ENCODE measurements around the gene OR7G3. TPM values are rescaled to one million over a fixed set of nuclear protein-coding genes. Genes with fewer than 3 reads are reported as not detected.

OR7G3 gene
- total and polyA plus RNA-seq, 8 donors = not detected

- ATAC-seq (peak; percentile 97), DNase-seq (peak; percentile 89 to 95 (median 93))
- no peaks in the 10 kb centered on the region for H3K27me3 ChIP-seq
- peak within 1 kb of the TSS; percentile 74 to 87 for H3K27ac ChIP-seq
- H3K4me3 ChIP-seq = peak within 1 kb of the TSS; percentile 90 to 95
- peaks cover 0 to 18% of the 10 kb centered on the region in 2 donors for H3K9me3 ChIP-seq
- peaks cover 0 to 12% of the 10 kb centered on the region in 2 donors for H3K36me3 ChIP-seq
- H3K4me1 ChIP-seq = peaks cover 12 to 31% of the 10 kb centered on the region in 2 donors
- intact Hi-C loops (cut with DNase I) = no loop called here
- TF ChIP-seq CTCF (IDR thresholded peaks at IDR 0.05) = no peak
Measured at GRCh38 chr19:9140159-9140874, 13.6 kb upstream of the OR7G3 start, which contains the start of gene ZNF317. Gene ZNF317 (plus strand): TSS chr19:9140397. CDS start chr19:9156017, 15,620 bp downstream.

- H3K4me1 ChIP-seq = peaks cover 12 to 31% of the 10 kb centered on the region in 2 donors
- peaks cover 0 to 5% of the 10 kb centered on the region in 2 donors for H3K27me3 ChIP-seq
- ATAC-seq (no peak), DNase-seq (peak in 1 of 4 donors; percentile 1)
- H3K9me3 ChIP-seq = peaks cover 0 to 12% of the 10 kb centered on the region in 2 donors
- H3K36me3 ChIP-seq = peaks cover 0 to 6% of the 10 kb centered on the region in 2 donors
- TF ChIP-seq CTCF (IDR thresholded peaks at IDR 0.05) = no peak
- intact Hi-C loops (cut with DNase I) = no loop called here
- H3K27ac ChIP-seq = peak overlapping the region in 1 of 2 donors; percentile 87
- H3K4me3 ChIP-seq = peak overlapping the region; percentile 90 to 95
Measured at GRCh38 chr19:9139609-9140158, 12.9 kb upstream of the OR7G3 start.

GRCh38 chr19:9132422-9132821 lies 5.7 kb upstream of the OR7G3 start:
- ATAC-seq = no peak
- intact Hi-C loops (cut with DNase I) = no loop called here

GRCh38 chr19:9130965-9131364 lies 4.2 kb upstream of the OR7G3 start:
- intact Hi-C loops (cut with DNase I) = no loop called here
- no peak overlapping the region for H3K27ac ChIP-seq
- ATAC-seq (no peak), DNase-seq (no peak)
- peaks cover 0 to 7% of the 10 kb centered on the region in 2 donors for H3K4me1 ChIP-seq
- H3K27me3 ChIP-seq = peaks cover 0 to 28% of the 10 kb centered on the region in 2 donors
- no peak overlapping the region for H3K4me3 ChIP-seq
- no peaks in the 10 kb centered on the region for H3K9me3 ChIP-seq
- no peaks in the 10 kb centered on the region for H3K36me3 ChIP-seq
- no peak for TF ChIP-seq CTCF (IDR thresholded peaks at IDR 0.05)

More at GRCh38 chr19:9132422-9132821, 5.7 kb upstream of the OR7G3 start:
- H3K4me3 ChIP-seq = no peak overlapping the region
- no peak for DNase-seq
- no peaks in the 10 kb centered on the region for H3K36me3 ChIP-seq
- H3K27me3 ChIP-seq = peaks cover 0 to 22% of the 10 kb centered on the region in 2 donors
- no peak overlapping the region for H3K27ac ChIP-seq
- peaks cover 0 to 12% of the 10 kb centered on the region in 2 donors for H3K4me1 ChIP-seq
- H3K9me3 ChIP-seq = no peaks in the 10 kb centered on the region
- TF ChIP-seq CTCF (IDR thresholded peaks at IDR 0.05) = no peak

GRCh38 chr19:9128171-9128570 lies 1.4 kb upstream of the OR7G3 start:
- no peak overlapping the region for H3K4me3 ChIP-seq
- DNase-seq (no peak), ATAC-seq (no peak)
- H3K9me3 ChIP-seq = no peaks in the 10 kb centered on the region
- H3K27me3 ChIP-seq = peaks cover 0 to 26% of the 10 kb centered on the region in 2 donors
- H3K27ac ChIP-seq = no peak overlapping the region
- no peak for TF ChIP-seq CTCF (IDR thresholded peaks at IDR 0.05)
- H3K4me1 ChIP-seq = peaks cover 0 to 4% of the 10 kb centered on the region in 2 donors
- intact Hi-C loops (cut with DNase I) = no loop called here
- no peaks in the 10 kb centered on the region for H3K36me3 ChIP-seq

All from left lung (tissue), 10 donors.